KMS-11 (cell line): Measurements from ENCODE around the gene LDAH.

Source experiments
- H2AFZ ChIP-seq: fragments of 200-600 bp; sonication (generic); 2 replicates; pipeline ENCODE4 v1.6.1; 2016; ENCODE audit warnings: antibody characterized with exemption, mixed run types, low read depth
- H3K27ac ChIP-seq: fragments of 200-600 bp; sonication (generic); 2 replicates; pipeline ENCODE4 v1.6.1; 2016; ENCODE audit warnings: mild to moderate bottlenecking, mixed run types
- H3K27me3 ChIP-seq: fragments of 200-600 bp; sonication (generic); 2 replicates; pipeline ENCODE4 v1.6.1; 2017; ENCODE audit warnings: mild to moderate bottlenecking, low read depth, mixed run types, moderate library complexity; ENCODE audit not compliant: insufficient read depth
- H3K36me3 ChIP-seq: fragments of 200-600 bp; sonication (generic); 2 replicates; pipeline ENCODE4 v1.6.1; 2017; ENCODE audit warnings: mild to moderate bottlenecking, mixed run types; ENCODE audit not compliant: insufficient read depth
- H3K4me1 ChIP-seq: fragments of 200-600 bp; sonication (generic); 2 replicates; pipeline ENCODE4 v1.6.1; 2016; ENCODE audit warnings: mild to moderate bottlenecking, low read depth, mixed run types; ENCODE audit not compliant: poor library complexity, severe bottlenecking
- H3K4me2 ChIP-seq: fragments of 200-600 bp; sonication (generic); 2 replicates; pipeline ENCODE4 v1.7.0; 2016; ENCODE audit warnings: mild to moderate bottlenecking, mixed run types
- H3K4me3 ChIP-seq: fragments of 200-600 bp; sonication (generic); IDR thresholded peaks from 2 replicates; pipeline ENCODE4 v1.6.1; 2017; ENCODE audit warnings: low read depth, low read length, mixed read lengths; ENCODE audit not compliant: insufficient read depth
- H3K79me2 ChIP-seq: fragments of 200-600 bp; sonication (generic); 2 replicates; pipeline ENCODE4 v1.6.1; 2016; ENCODE audit warnings: low read depth, mixed run types; ENCODE audit not compliant: insufficient read depth
- H3K9ac ChIP-seq: fragments of 200-600 bp; sonication (generic); 2 replicates; pipeline ENCODE4 v1.6.1; 2016; ENCODE audit warnings: mild to moderate bottlenecking, mixed run types
- H4K20me1 ChIP-seq: fragments of 200-600 bp; sonication (generic); 2 replicates; pipeline ENCODE4 v1.6.1; 2016; ENCODE audit warnings: mild to moderate bottlenecking, mixed run types; ENCODE audit not compliant: insufficient read depth
- TF ChIP-seq, protein P1 (sequence below): fragments of 200-600 bp; sonication (generic); conservative IDR thresholded peaks from 2 replicates; pipeline ENCODE4 v1.6.1; 2017; ENCODE audit warnings: low read depth, mild to moderate bottlenecking, antibody characterized with exemption, low read length, moderate library complexity, mixed read lengths

LDAH gene

DNA sequence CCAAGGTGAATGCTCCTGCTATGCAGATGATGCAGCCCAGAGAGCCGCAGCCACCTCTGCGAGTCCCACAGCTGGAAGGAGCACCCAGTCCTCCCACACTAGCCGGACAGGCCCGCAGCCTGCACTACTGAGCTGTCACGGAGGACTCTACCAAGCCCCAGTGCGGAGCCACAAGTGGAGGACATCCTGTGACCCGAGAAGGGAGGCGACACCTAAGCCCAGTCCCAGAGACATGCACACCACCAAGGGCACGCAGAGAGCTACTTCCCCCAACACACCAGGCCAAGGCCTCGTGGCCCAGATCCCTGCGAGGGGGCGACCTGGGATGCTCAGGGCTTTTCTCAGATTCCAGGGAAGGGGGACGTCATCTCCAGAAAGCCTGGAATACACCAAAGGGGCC, 184.9 kb downstream of the LDAH start:
- H3K79me2 ChIP-seq = no peaks in the 10 kb centered on the region
- H2AFZ ChIP-seq = no peak overlapping the region
- H3K9ac ChIP-seq = no peak overlapping the region
- no peak overlapping the region for H3K27ac ChIP-seq
- H3K4me3 ChIP-seq = no peak overlapping the region
- no peak overlapping the region for H3K4me2 ChIP-seq
- no peaks in the 10 kb centered on the region for H3K27me3 ChIP-seq
- TF ChIP-seq, protein P1, sequence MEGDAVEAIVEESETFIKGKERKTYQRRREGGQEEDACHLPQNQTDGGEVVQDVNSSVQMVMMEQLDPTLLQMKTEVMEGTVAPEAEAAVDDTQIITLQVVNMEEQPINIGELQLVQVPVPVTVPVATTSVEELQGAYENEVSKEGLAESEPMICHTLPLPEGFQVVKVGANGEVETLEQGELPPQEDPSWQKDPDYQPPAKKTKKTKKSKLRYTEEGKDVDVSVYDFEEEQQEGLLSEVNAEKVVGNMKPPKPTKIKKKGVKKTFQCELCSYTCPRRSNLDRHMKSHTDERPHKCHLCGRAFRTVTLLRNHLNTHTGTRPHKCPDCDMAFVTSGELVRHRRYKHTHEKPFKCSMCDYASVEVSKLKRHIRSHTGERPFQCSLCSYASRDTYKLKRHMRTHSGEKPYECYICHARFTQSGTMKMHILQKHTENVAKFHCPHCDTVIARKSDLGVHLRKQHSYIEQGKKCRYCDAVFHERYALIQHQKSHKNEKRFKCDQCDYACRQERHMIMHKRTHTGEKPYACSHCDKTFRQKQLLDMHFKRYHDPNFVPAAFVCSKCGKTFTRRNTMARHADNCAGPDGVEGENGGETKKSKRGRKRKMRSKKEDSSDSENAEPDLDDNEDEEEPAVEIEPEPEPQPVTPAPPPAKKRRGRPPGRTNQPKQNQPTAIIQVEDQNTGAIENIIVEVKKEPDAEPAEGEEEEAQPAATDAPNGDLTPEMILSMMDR = no peak
- H3K4me1 ChIP-seq = no peaks in the 10 kb centered on the region
- no peaks in the 10 kb centered on the region for H4K20me1 ChIP-seq
- no peaks in the 10 kb centered on the region for H3K36me3 ChIP-seq

- Histone ChIP-seq H3K79me2 (no peaks in the 10 kb centered on the region), H3K36me3 (no peaks in the 10 kb centered on the region), H4K20me1 (no peaks in the 10 kb centered on the region)
Measured at GRCh38 chr2:20637147-20637546, 185.8 kb downstream of the LDAH start.

DNA sequence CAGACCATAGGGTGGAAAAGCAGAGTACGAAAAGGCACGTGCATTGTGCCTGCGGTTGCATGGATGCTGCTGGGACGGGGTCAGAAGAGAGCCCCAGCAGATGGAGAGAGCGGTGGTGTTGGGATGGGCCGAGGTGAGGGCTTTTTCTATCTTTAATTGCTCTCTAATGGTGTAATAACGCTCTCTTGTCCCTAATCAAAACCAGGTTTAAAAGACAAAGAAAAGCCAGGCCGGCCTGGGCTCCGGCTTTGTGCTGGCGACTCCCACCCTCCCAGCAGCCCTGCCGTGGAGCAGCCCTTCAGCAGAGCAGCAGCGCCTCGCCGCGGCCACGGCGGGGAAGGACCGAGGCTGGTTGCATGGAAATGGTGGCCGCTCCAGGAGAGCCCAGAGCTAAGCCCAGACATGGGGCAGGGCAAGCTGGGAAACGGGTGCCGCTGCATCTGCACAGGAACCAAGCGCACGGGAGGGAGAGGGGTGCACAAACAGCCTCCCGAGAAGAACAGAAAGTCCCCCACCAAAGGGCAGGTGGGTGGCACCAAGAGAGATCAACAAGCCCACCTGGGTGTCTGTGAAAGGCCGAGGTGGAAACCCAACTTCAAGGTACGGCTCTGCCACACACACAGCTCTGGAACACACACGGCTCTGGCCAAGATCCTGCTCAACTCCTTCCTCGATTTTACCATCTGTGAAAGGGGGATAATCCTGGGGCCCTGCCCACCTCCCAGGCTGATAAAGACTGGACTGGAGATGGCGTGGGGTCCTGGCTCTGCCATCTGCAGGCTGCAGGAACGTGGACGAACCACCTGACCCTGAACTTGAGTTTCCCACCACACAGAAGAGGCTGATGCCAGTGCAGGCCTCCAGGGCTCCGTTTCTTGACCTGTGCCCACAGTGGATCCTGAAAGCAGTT, 187.0 kb downstream of the LDAH start:
- Histone ChIP-seq H3K9ac (no peak overlapping the region), H4K20me1 (no peaks in the 10 kb centered on the region), H3K27me3 (no peaks in the 10 kb centered on the region), H3K4me3 (no peak overlapping the region), H3K27ac (no peak overlapping the region), H2AFZ (no peak overlapping the region), H3K4me1 (no peaks in the 10 kb centered on the region), H3K79me2 (no peaks in the 10 kb centered on the region), H3K36me3 (no peaks in the 10 kb centered on the region), H3K4me2 (no peak overlapping the region)
- TF ChIP-seq, protein P1 = peak; percentile 86

More at GRCh38 chr2:20637147-20637546, 185.8 kb downstream of the LDAH start:
- Histone ChIP-seq H3K9ac (no peak overlapping the region), H3K4me3 (no peak overlapping the region), H3K27me3 (no peaks in the 10 kb centered on the region), H3K4me2 (no peak overlapping the region), H3K4me1 (no peaks in the 10 kb centered on the region), H2AFZ (no peak overlapping the region), H3K27ac (no peak overlapping the region)
- TF ChIP-seq, protein P1 = no peak

DNA sequence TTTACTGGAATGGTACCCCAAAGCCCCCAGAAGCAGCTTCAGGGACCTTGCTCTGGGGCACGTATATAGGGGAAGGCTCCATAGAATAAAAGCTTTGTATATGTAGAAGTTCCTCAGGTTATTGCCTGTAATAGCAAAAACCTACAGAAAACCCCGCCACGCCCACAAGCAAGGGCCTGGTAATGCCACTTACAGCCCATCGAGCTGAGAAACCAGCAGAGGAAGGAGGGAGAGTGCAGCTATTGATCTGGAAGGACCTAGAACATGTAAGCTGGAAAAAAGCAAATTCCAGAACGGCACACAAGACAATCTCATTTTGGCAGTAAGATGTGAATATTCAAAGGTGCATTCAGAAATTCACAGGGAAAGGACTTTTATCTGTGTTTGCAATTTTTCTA, 187.8 kb downstream of the LDAH start:
- TF ChIP-seq, protein P1 = no peak
- no peak overlapping the region for H3K27ac ChIP-seq
- no peaks in the 10 kb centered on the region for H3K36me3 ChIP-seq
- no peak overlapping the region for H2AFZ ChIP-seq
- H3K79me2 ChIP-seq = no peaks in the 10 kb centered on the region
- no peaks in the 10 kb centered on the region for H3K27me3 ChIP-seq
- no peak overlapping the region for H3K4me2 ChIP-seq
- no peak overlapping the region for H3K4me3 ChIP-seq
- H4K20me1 ChIP-seq = no peaks in the 10 kb centered on the region
- H3K4me1 ChIP-seq = no peaks in the 10 kb centered on the region
- H3K9ac ChIP-seq = no peak overlapping the region
